Measurements from ENCODE around the gene SMIM5. TPM values are rescaled to one million over a fixed set of nuclear protein-coding genes. Genes with fewer than 3 reads are reported as not detected.

SMIM5 gene
- total RNA-seq, 1 experiment from 2014 or later, result 0.24 TPM

- Histone ChIP-seq H3K4me1 (ENCODE audit: insufficient read depth, low read length) (no peaks in the 10 kb centered on the region), H3K56ac (ENCODE audit: insufficient read length, low read depth, low read length) (no peak overlapping the region), H4K91ac (ENCODE audit: insufficient read length, low read depth, low read length) (no peak overlapping the region), H3K9ac (ENCODE audit: extremely low read depth, insufficient read length, low read length) (no peak overlapping the region), H3K9me3 (ENCODE audit: control insufficient read depth, low read depth, low read length) (no peaks in the 10 kb centered on the region), H2AFZ (ENCODE audit: low read length) (no peak overlapping the region), H3K27me3 (ENCODE audit: insufficient read depth, low read length) (no peaks in the 10 kb centered on the region), H2AK5ac (ENCODE audit: insufficient read length, low read length) (no peak overlapping the region), H4K20me1 (ENCODE audit: control insufficient read depth, insufficient read depth, insufficient read length) (no peaks in the 10 kb centered on the region), H3K23ac (ENCODE audit: insufficient read length, low read depth, low read length) (no peak overlapping the region), H2BK12ac (ENCODE audit: insufficient read length, low read depth, low read length) (no peak overlapping the region), H3T11ph (ENCODE audit: low read length) (no peak overlapping the region), H3K23me2 (ENCODE audit: insufficient read length, low read depth, low read length, poor library complexity, severe bottlenecking) (no peaks in the 10 kb centered on the region), H2BK15ac (ENCODE audit: low read depth, low read length) (no peak overlapping the region), H4K5ac (ENCODE audit: insufficient read length, low read depth, low read length) (no peak overlapping the region), H3K27ac (ENCODE audit: insufficient read length, low read depth, low read length) (no peak overlapping the region), H2BK5ac (ENCODE audit: insufficient read length, low read length) (no peak overlapping the region), H2BK120ac (ENCODE audit: low read depth, low read length, poor library complexity, severe bottlenecking) (no peak overlapping the region), H4K8ac (replicated peaks; ENCODE audit: insufficient read length, low read depth, low read length) (no peak overlapping the region), H3K79me2 (ENCODE audit: insufficient read depth, low read length) (no peaks in the 10 kb centered on the region), H3K14ac (ENCODE audit: insufficient read depth, low read length) (no peak overlapping the region), H2BK20ac (ENCODE audit: low read depth, low read length, poor library complexity, severe bottlenecking) (no peak overlapping the region), H3K4me2 (ENCODE audit: insufficient read depth, insufficient read length, low read length) (no peak overlapping the region), H3K79me1 (ENCODE audit: insufficient read depth, low read depth, low read length, poor library complexity, severe bottlenecking) (no peaks in the 10 kb centered on the region), H3K4ac (ENCODE audit: low read depth, low read length) (no peak overlapping the region), H3K18ac (ENCODE audit: insufficient read length, low read depth, low read length) (no peak overlapping the region)
- Mint-ChIP-seq H3K4me1 (peaks cover 10 to 16% of the 10 kb centered on the region in 2 experiments; a peak in 3 of 4 replicates), H3K9me3 (no peaks in the 10 kb centered on the region), H3K27ac (no peak overlapping the region), H3K4me3 (no peak overlapping the region), H3K27me3 (ENCODE audit: low read depth) (no peaks in the 10 kb centered on the region), H3K36me3 (ENCODE audit: insufficient read depth in 1 of 3, low read depth in 3 of 3) (peaks cover 13 to 43% (median 42%) of the 10 kb centered on the region in 3 experiments; a peak in 6 of 7 replicates)
- no peak for TF ChIP-seq CTCF (conservative IDR thresholded peaks at IDR 0.05)
- no CpG with 5 or more reads among the region's 6 CpGs for WGBS (ENCODE audit: extremely low coverage, insufficient read length, low lambda C conversion rate)
- DNase-seq, result no peak
Measured at GRCh38 chr17:75649687-75650086, 16.5 kb downstream of the SMIM5 start.

Measured in H9 (cell line).